GM18951 (cell line): Measurements from ENCODE around the gene CADPS.
"Not testable (repeated sequence)": the region's sequence is repeated elsewhere in the genome, so short reads cannot be mapped to it uniquely, and the experiment has no call there.

Experiments used
- POLR2A ChIP-seq: IDR thresholded peaks from 4 replicates; pipeline ENCODE4 v1.6.1; 2011; ENCODE audit warnings: mild to moderate bottlenecking; ENCODE audit not compliant: insufficient read length, insufficient read depth; ENCODE audit errors: extremely low read depth
- in situ Hi-C: fragments of 300-500 bp; cut with MboI; formaldehyde crosslinking; loops from one replicate; pipeline ENCODE4 v1.12.0; 2022; ENCODE audit warnings: low sequenced_read_pairs, mixed read lengths, inconsistent platforms; ENCODE audit not compliant: unreplicated experiment

The CADPS gene

DNA sequence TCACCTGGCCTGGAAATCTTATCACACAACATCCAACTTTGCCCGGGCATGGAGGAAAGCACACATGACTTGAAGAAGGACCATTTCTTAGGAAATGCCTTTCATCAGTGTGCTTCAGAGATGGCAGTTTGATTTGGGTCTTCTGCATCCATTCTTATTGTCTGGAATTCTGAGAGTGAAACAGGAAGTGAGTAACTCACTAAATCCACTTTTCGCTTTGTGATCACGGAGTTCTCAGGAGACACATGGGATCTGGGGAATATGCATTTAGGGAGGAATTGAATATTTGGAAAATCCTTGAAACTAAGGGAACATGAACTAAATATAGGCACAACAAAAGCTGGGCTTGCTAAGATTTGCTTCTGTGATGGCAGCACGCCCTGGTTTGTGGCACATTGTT is 289.4 kb downstream of the CADPS start:
- no peak for TF ChIP-seq POLR2A
- in situ Hi-C loops = no loop called here

DNA sequence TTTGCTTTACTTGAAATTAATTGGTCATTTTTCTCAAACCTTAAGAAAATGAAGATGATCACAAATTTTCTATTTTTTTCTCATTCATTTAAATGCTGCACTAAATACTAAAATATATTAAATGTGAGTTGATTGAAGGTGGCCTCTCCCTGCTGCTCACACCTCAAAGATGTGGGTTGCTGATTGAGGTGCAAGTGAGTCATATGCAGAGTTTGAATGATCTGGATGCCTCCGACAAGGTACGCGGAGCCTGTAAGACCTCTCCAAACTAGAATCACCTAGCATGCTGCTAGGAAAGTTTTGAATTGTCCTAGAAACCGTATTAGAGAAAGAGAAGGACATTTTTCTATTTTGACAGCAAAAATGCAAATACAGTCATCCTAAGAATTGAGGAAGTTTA is 290.6 kb downstream of the CADPS start:
- TF ChIP-seq POLR2A = no peak
- in situ Hi-C loops = no loop called here

DNA sequence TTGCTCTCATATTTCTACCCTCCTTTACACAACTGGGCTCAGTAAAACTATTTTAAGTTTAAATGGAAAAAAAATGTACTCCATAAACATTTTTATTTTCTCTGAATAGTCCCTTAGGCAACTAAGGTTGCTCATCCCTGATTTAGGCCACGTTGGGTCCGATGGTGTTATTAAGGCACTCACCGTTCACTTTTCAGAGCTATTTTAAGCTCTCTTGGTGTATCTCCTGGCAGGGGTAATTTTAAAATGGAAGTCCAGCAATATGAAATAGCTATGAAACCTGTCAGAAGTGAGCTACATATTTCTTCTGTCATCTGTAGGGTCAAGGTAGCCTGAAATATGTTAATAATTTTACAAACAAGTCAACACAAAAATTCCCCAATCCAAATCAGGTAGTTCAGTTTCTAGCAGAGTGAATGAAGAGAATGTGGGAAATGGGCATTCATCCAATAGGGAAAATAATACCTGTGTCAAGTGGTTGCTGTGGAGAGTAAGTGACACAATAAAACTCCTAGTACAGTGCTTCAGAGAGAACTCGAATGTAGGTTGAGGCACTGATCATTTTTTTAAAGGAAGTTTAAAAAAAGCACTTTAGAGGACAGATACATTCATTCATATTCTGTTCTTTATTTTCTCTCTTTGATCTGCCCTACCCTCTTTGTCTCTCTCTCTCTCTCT is 292.6 kb downstream of the CADPS start:
- no peak for TF ChIP-seq POLR2A
- in situ Hi-C loops = no loop called here

DNA sequence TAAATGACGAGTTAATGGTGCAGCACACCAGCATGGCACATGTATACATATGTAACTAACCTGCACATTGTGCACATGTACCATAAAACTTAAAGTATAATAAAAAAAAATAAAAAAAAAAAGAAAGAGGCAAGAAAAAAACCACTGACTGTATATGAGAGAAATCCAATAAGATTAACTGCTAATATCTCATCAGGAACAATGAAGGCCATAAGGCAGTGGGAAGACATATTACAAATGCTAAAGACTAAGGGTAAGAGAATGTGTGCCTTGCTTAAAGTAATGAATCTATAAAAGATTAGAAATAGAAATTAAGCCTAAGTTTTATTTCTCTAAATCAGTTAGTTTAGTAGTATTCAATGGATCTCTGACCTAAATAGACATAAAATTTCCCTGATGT is 294.7 kb downstream of the CADPS start:
- in situ Hi-C loops = not testable (repeated sequence)

- TF ChIP-seq POLR2A = no peak
- in situ Hi-C loops = no loop called here
These were observed 298.1 kb downstream of the CADPS start for GRCh38 chr3:62577153-62577552.

DNA sequence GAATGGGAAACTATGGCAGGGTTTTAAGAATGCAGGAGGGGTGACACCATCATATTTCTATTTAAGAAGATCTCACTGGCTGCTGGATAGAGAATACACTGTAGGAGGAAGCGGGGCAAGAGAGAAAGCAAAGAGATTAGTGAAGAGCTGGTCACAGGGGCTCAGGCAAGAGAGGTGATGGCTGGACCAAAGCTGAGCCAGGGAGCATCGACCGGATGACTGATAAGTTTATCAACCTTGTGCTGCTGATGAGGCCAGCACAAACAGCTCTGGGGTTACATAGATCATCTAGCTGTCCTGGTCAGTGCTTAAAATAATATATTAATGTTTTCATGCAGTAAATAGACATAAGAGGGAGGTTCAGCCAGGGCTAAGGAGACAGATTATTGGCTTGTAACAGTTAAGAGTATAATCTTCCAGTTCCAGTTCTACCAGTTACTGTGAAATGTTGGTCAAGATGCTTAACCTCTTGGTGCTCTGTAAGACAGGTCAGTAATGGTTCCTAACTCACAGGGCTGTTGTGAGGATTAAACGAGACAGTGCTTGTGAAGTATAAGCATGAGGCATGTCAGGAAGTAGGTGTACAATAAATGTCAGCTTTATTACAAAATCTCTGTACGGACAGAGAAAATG is 300.8 kb downstream of the CADPS start:
- in situ Hi-C loops = loop anchor here (25.0 kb wide), 2 partner anchors 237 to 362 kb away; no protein-coding TSS in a partner anchor

DNA sequence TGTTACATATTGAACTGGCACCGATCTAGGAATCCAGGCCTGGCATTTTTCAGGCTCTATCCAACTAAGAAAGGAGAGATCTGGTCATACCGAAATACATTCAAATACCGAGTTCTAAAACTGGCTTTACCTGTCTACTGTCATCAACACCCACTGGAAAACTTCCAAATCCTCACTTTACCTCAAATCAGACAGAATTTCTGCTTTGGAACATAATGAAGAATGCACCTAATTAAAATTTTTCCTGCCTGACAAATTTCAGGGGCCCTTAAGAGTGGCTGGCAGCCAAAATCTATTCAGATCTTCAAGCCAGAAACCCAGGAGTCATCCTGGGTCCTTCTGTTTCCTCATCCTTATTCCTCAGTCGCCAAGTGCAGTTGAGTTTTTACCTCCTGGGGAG is 303.3 kb downstream of the CADPS start:
- TF ChIP-seq POLR2A = no peak

More for the DNA sequence above, 300.8 kb downstream of the CADPS start:
- TF ChIP-seq POLR2A = no peak

DNA sequence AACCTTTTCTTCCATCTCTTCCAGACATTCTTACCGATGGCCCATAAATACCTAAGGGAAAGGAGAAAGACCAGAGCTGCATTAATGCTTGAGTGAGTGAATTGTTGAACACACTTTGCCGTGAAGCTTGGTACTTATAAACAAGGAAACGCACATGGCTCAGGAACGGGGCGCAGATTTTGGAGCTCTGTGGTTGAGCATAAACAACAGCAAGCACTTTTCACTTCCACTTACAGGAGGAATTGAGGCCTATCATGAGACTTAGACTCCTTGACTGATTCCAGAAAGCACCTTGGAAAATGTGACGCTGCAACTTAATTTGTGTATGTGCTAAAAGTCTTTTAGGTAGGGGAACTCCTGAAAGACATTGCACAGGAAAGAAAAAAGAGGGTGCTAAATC is 304.3 kb downstream of the CADPS start:
- in situ Hi-C loops = loop anchor here (25.0 kb wide), 2 partner anchors 234 to 359 kb away; no protein-coding TSS in a partner anchor

More for the DNA sequence above, 303.3 kb downstream of the CADPS start:
- in situ Hi-C loops = loop anchor here (25.0 kb wide), 2 partner anchors 235 to 360 kb away; no protein-coding TSS in a partner anchor

GRCh38 chr3:62569609-62570008 is 305.6 kb downstream of the CADPS start:
- no peak for TF ChIP-seq POLR2A
- in situ Hi-C loops = loop anchor here (25.0 kb wide), 2 partner anchors 232 to 357 kb away; no protein-coding TSS in a partner anchor

More for the DNA sequence above, 304.3 kb downstream of the CADPS start:
- no peak for TF ChIP-seq POLR2A

DNA sequence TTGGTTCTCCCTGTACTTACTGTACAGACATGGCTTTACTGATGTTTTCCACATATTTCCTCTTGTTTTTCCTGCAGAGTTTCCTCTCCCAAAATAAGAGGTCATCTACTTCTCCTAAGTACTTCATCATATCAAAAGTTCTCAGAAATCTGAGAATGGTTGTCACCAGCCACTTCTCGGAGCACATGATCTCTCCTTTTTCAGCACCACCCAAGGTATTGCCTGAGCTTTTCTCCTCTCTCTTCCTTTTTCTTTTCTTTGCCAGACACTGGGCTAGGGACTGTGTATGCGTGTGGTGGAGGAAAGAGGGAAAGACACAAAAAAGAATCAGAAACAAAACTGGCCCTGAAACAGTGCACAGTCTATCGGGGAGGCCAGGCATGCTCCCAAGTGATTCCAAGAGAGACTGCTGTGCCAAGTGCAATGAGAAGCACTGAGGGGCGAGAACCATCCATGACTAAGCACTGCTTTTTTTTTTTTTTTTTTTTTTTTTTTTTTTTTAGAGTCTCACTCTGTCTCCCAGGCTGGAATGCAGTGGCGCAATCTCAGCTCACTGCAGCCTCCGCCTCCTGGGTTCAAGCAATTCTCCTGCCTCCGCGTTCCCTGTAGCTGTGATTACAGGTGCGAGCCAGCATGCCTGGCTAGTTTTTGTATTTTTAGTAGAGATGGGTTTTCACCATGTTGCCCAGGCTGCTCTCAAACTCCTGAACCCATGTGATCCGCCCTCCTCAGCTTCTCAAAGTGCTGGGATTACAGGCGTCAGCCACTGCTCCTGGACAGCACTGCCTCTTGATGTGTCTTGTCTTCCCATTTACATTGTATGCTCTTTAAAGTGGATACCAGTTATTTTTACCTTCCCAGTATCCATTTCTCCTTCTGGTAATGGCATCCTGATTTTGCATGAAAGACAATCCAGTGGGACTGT is 307.9 kb downstream of the CADPS start:
- in situ Hi-C loops = loop anchor here (25.0 kb wide), 2 partner anchors 230 to 355 kb away; no protein-coding TSS in a partner anchor
- no peak for TF ChIP-seq POLR2A

GRCh38 chr3:62566022-62566557 is 309.1 kb downstream of the CADPS start:
- no peak for TF ChIP-seq POLR2A
- in situ Hi-C loops = loop anchor here (25.0 kb wide), 2 partner anchors 229 to 354 kb away; no protein-coding TSS in a partner anchor

GRCh38 chr3:62562596-62562995 is 312.6 kb downstream of the CADPS start:
- in situ Hi-C loops = loop anchor here (25.0 kb wide), 2 partner anchors 225 to 350 kb away; no protein-coding TSS in a partner anchor
- TF ChIP-seq POLR2A = no peak
